ENCODE measurements around the gene SCCPDH.

SCCPDH gene

GRCh38 chr1:246679794-246680177 is 44.4 kb upstream of the SCCPDH start:
- TF ChIP-seq EZH2 (IDR thresholded peaks at IDR 0.05; ENCODE audit: borderline replicate concordance, low read length): no peak
- no peak for TF ChIP-seq CTCF (IDR thresholded peaks at IDR 0.05; ENCODE audit: low read length)
- Histone ChIP-seq H3K4me1 (ENCODE audit: insufficient read depth, low read length, severe bottlenecking) (peaks cover 36% of the 10 kb centered on the region), H3K4me2 (ENCODE audit: low read length) (peak overlapping the region; percentile 21)

DNA sequence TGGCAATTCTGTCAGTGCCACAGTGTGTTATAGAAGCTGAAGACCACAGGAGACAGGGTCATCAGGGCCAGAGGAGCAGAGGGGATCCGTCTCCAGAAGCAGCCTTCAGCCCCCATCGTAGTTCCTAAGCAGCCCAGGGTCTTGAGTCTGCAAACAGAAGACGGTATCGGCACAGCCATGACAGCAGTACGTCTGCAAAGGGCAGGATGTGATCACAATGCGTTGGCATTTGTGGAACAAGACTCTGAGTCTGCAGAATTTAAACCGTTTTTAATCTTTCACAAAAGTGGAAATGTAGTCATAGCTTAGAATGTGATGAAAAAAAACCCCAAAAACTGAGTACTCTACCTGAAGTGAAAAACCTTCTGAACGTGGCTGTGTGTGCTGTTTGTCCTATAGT is 44.0 kb upstream of the SCCPDH start:
- no peak overlapping the region for H3K4me3 ChIP-seq (ENCODE audit: low read depth, low read length, poor library complexity, severe bottlenecking)
- H3K9ac ChIP-seq (ENCODE audit: low read length): peak overlapping the region; percentile 3; the same call in 1 of the 2 replicates
- no peaks in the 10 kb centered on the region for H4K20me1 ChIP-seq (ENCODE audit: insufficient read depth, low read length)

More at GRCh38 chr1:246679794-246680177, 44.4 kb upstream of the SCCPDH start:
- H3F3A ChIP-seq (ENCODE audit: insufficient read depth, low read length): no peaks in the 10 kb centered on the region
- H3K9me3 ChIP-seq (ENCODE audit: low read length): no peaks in the 10 kb centered on the region
- no peaks in the 10 kb centered on the region for H3K36me3 ChIP-seq (ENCODE audit: insufficient read depth, low read length)
- H3K9me2 ChIP-seq (ENCODE audit: low read depth, low read length): no peaks in the 10 kb centered on the region
- H3K4me3 ChIP-seq (ENCODE audit: low read depth, low read length, poor library complexity, severe bottlenecking): no peak overlapping the region
- H3K79me2 ChIP-seq (ENCODE audit: insufficient read depth, low read length): no peaks in the 10 kb centered on the region
- no peaks in the 10 kb centered on the region for H3K27me3 ChIP-seq (ENCODE audit: insufficient read depth, low read length)
- no peaks in the 10 kb centered on the region for H4K20me1 ChIP-seq (ENCODE audit: insufficient read depth, low read length)
- peak overlapping the region; percentile 3; the same call in 1 of the 2 replicates for H3K9ac ChIP-seq (ENCODE audit: low read length)
- peak overlapping the region; percentile 62 for H3K27ac ChIP-seq (ENCODE audit: low read depth, low read length, poor library complexity, severe bottlenecking)
- no peak overlapping the region for H2AFZ ChIP-seq (ENCODE audit: low read length)

GRCh38 chr1:246680696-246681130 is 43.5 kb upstream of the SCCPDH start:
- H3K9me3 ChIP-seq (ENCODE audit: low read length): no peaks in the 10 kb centered on the region
- peaks cover 36% of the 10 kb centered on the region for H3K4me1 ChIP-seq (ENCODE audit: insufficient read depth, low read length, severe bottlenecking)
- H3K27ac ChIP-seq (ENCODE audit: low read depth, low read length, poor library complexity, severe bottlenecking): peak overlapping the region; percentile 62
- no peak overlapping the region for H3K4me3 ChIP-seq (ENCODE audit: low read depth, low read length, poor library complexity, severe bottlenecking)
- no peaks in the 10 kb centered on the region for H3K79me2 ChIP-seq (ENCODE audit: insufficient read depth, low read length)
- no peak overlapping the region; the same call in 1 of the 2 replicates for H3K9ac ChIP-seq (ENCODE audit: low read length)
- no peaks in the 10 kb centered on the region for H3F3A ChIP-seq (ENCODE audit: insufficient read depth, low read length)
- H3K4me2 ChIP-seq (ENCODE audit: low read length): peak overlapping the region; percentile 21; the same call in 1 of the 2 replicates
- H2AFZ ChIP-seq (ENCODE audit: low read length): no peak overlapping the region
- no peaks in the 10 kb centered on the region for H4K20me1 ChIP-seq (ENCODE audit: insufficient read depth, low read length)
- TF ChIP-seq EZH2 (IDR thresholded peaks at IDR 0.05; ENCODE audit: borderline replicate concordance, low read length) (no peak), CTCF (IDR thresholded peaks at IDR 0.05; ENCODE audit: low read length) (no peak)
- H3K27me3 ChIP-seq (ENCODE audit: insufficient read depth, low read length): no peaks in the 10 kb centered on the region
- no peaks in the 10 kb centered on the region for H3K36me3 ChIP-seq (ENCODE audit: insufficient read depth, low read length)
- H3K9me2 ChIP-seq (ENCODE audit: low read depth, low read length): no peaks in the 10 kb centered on the region

More for the DNA sequence above, 44.0 kb upstream of the SCCPDH start:
- Histone ChIP-seq H3K27ac (ENCODE audit: low read depth, low read length, poor library complexity, severe bottlenecking) (peak overlapping the region; percentile 62), H3K9me3 (ENCODE audit: low read length) (no peaks in the 10 kb centered on the region), H3K4me1 (ENCODE audit: insufficient read depth, low read length, severe bottlenecking) (peaks cover 36% of the 10 kb centered on the region), H3K36me3 (ENCODE audit: insufficient read depth, low read length) (no peaks in the 10 kb centered on the region), H3K79me2 (ENCODE audit: insufficient read depth, low read length) (no peaks in the 10 kb centered on the region), H3K4me2 (ENCODE audit: low read length) (peak overlapping the region; percentile 21; the same call in 1 of the 2 replicates), H3K9me2 (ENCODE audit: low read depth, low read length) (no peaks in the 10 kb centered on the region), H3F3A (ENCODE audit: insufficient read depth, low read length) (no peaks in the 10 kb centered on the region), H3K27me3 (ENCODE audit: insufficient read depth, low read length) (no peaks in the 10 kb centered on the region), H2AFZ (ENCODE audit: low read length) (no peak overlapping the region)
- TF ChIP-seq EZH2 (IDR thresholded peaks at IDR 0.05; ENCODE audit: borderline replicate concordance, low read length) (no peak), CTCF (IDR thresholded peaks at IDR 0.05; ENCODE audit: low read length) (no peak)
